ENCODE results near the gene LRRC32. TPM values are rescaled to one million over a fixed set of nuclear protein-coding genes. Genes with fewer than 3 reads are reported as not detected.

LRRC32 gene
- total RNA-seq, 1 experiment from 2014 or later = 0.27 TPM

DNA sequence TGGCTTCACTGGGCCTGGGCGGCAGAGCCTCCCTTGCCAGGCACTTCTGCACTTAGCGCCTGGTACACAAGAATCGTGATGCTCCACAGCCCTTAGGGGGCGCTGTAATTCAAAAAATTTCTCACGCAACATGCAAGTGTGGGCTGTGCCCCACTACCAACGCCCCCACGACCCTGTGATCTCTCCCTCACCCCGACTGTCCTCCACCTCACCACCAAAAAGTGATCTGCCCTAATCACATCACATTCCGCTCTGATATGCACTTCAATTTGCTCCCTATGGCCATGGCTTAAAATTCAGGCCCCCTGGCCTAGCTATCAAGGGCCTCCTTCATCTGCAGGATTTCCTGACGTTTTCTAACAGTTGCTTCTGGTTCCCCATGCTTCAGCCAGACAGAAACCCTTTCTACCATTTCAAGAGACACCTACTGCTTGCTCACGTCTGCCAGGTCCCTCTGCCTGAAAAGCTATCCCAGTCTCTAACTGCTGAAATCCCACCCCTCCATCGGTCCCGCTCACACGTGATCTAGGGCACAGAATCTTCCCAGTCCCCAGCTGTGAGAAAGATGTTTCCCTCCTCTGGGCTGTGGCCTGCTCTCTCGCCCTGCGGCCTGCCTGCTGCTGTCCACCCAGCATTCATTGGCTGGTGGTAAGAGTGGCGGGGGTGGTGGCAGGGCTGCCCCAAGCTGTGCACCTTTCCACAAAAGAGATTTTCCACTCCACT lies 27.9 kb upstream of the LRRC32 start:
- CTCF ChIA-PET = interaction anchor here (1.5 kb wide), 1 partner anchor 23 kb away, joined by 4 read pairs; no protein-coding TSS in a partner anchor
- H3K27me3 Mint-ChIP-seq (ENCODE audit: insufficient read depth, unreplicated experiment) = no peaks in the 10 kb centered on the region
- intact Hi-C loops (cut with micrococcal nuclease; ENCODE audit: unreplicated experiment) = no loop called here

DNA sequence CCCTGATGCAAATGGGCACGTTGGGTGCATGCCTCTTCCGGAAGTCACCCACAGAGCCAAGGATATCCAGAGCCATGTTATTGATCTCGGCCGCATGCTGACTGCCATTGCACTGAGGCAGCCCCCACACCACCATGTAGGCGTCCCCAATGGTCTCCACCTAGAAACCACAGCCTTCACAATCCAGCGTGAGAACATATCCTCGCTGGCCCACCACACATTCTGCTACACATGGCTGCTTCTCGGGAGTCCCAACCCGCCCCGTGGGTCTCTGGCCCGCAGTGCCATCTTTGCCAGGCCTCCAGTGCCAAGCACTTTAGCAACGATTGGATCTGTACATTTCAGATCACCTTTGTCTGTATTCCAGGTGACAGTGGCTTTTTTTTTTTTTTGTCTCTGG lies 26.2 kb upstream of the LRRC32 start:
- no peak for TF ChIP-seq CTCF (IDR thresholded peaks at IDR 0.05; ENCODE audit: insufficient read depth in 1 of 2, low read depth in 1 of 2, low read length in 1 of 2, severe bottlenecking in 1 of 2, unreplicated experiment in 1 of 2)
- Histone ChIP-seq H3K4me1 (peaks cover 16% of the 10 kb centered on the region), H3K36me3 (ENCODE audit: control insufficient read depth, insufficient read depth, low read length) (no peaks in the 10 kb centered on the region), H3K9me3 (no peaks in the 10 kb centered on the region), H3K4me3 (ENCODE audit: low read depth, low read length) (no peak overlapping the region), H3K27me3 (replicated peaks; ENCODE audit: control insufficient read depth, insufficient read depth, low read length) (no peaks in the 10 kb centered on the region)
- H3K27me3 Mint-ChIP-seq (ENCODE audit: insufficient read depth, unreplicated experiment) = no peaks in the 10 kb centered on the region
- H3K4me3 Mint-ChIP-seq (ENCODE audit: unreplicated experiment) = no peak overlapping the region
- BruUV-seq (replicated peaks) = no TSS peak
- peaks cover 11% of the 10 kb centered on the region for H3K4me1 Mint-ChIP-seq (ENCODE audit: low read depth, unreplicated experiment)
- CTCF ChIA-PET = no interaction called here
- H3K36me3 Mint-ChIP-seq (ENCODE audit: insufficient read depth, unreplicated experiment) = no peaks in the 10 kb centered on the region
- DNase-seq = no peak
- POLR2A ChIA-PET = no interaction called here
- intact Hi-C loops (cut with micrococcal nuclease; ENCODE audit: unreplicated experiment) = no loop called here
- no peak overlapping the region for H3K27ac Mint-ChIP-seq (ENCODE audit: unreplicated experiment)
- no peaks in the 10 kb centered on the region for H3K9me3 Mint-ChIP-seq (ENCODE audit: unreplicated experiment)

More for the DNA sequence above, 27.9 kb upstream of the LRRC32 start:
- POLR2A ChIA-PET = no interaction called here
- no peaks in the 10 kb centered on the region for H3K27me3 ChIP-seq (replicated peaks; ENCODE audit: control insufficient read depth, insufficient read depth, low read length)
- Mint-ChIP-seq H3K4me3 (ENCODE audit: unreplicated experiment) (no peak overlapping the region), H3K27ac (ENCODE audit: unreplicated experiment) (no peak overlapping the region), H3K36me3 (ENCODE audit: insufficient read depth, unreplicated experiment) (no peaks in the 10 kb centered on the region), H3K9me3 (ENCODE audit: unreplicated experiment) (no peaks in the 10 kb centered on the region), H3K4me1 (ENCODE audit: low read depth, unreplicated experiment) (peaks cover 11% of the 10 kb centered on the region)
- peak; percentile 29 to 61 for TF ChIP-seq CTCF (IDR thresholded peaks at IDR 0.05; ENCODE audit: insufficient read depth in 1 of 2, low read depth in 1 of 2, low read length in 1 of 2, severe bottlenecking in 1 of 2, unreplicated experiment in 1 of 2)
- H3K4me3 ChIP-seq (ENCODE audit: low read depth, low read length) = no peak overlapping the region
- H3K36me3 ChIP-seq (ENCODE audit: control insufficient read depth, insufficient read depth, low read length) = no peaks in the 10 kb centered on the region
- peaks cover 16% of the 10 kb centered on the region for H3K4me1 ChIP-seq
- DNase-seq = peak in 1 of 2 experiments; percentile 32
- no peaks in the 10 kb centered on the region for H3K9me3 ChIP-seq
- no TSS peak for BruUV-seq (replicated peaks)

- Mint-ChIP-seq H3K36me3 (ENCODE audit: insufficient read depth, unreplicated experiment) (no peaks in the 10 kb centered on the region), H3K27ac (ENCODE audit: unreplicated experiment) (no peak overlapping the region), H3K27me3 (ENCODE audit: insufficient read depth, unreplicated experiment) (no peaks in the 10 kb centered on the region), H3K4me1 (ENCODE audit: low read depth, unreplicated experiment) (peaks cover 9% of the 10 kb centered on the region), H3K9me3 (ENCODE audit: unreplicated experiment) (no peaks in the 10 kb centered on the region), H3K4me3 (ENCODE audit: unreplicated experiment) (no peak overlapping the region)
- H3K9me3 ChIP-seq = no peaks in the 10 kb centered on the region
- ChIA-PET POLR2A (no interaction called here), CTCF (interaction anchor here (0.7 kb wide), 1 partner anchor 97 kb away, joined by 4 read pairs; no protein-coding TSS in a partner anchor)
- H3K36me3 ChIP-seq (ENCODE audit: control insufficient read depth, insufficient read depth, low read length) = no peaks in the 10 kb centered on the region
- no TSS peak for BruUV-seq (replicated peaks)
- peaks cover 8% of the 10 kb centered on the region for H3K4me1 ChIP-seq
- H3K4me3 ChIP-seq (ENCODE audit: low read depth, low read length) = no peak overlapping the region
- TF ChIP-seq CTCF (IDR thresholded peaks at IDR 0.05; ENCODE audit: insufficient read depth in 1 of 2, low read depth in 1 of 2, low read length in 1 of 2, severe bottlenecking in 1 of 2, unreplicated experiment in 1 of 2) = no peak
- H3K27me3 ChIP-seq (replicated peaks; ENCODE audit: control insufficient read depth, insufficient read depth, low read length) = no peaks in the 10 kb centered on the region
- DNase-seq = no peak
- intact Hi-C loops (cut with micrococcal nuclease; ENCODE audit: unreplicated experiment) = no loop called here
Measured at GRCh38 chr11:76695771-76696170, 25.2 kb upstream of the LRRC32 start.

Data from Caco-2 (cell line).